AG09309 (cell line): Measurements from ENCODE around the gene LIMS4.
"Not testable (repeated sequence)": the region's sequence is repeated elsewhere in the genome, so short reads cannot be mapped to it uniquely, and the experiment has no call there.

Source experiments
- DNase-seq: peaks from one replicate; pipeline ENCODE4 v3.0.0-alpha.2; 2010; ENCODE audit warnings: low read depth
- H3K4me3 ChIP-seq: 2 replicates; pipeline ENCODE4 v1.5.1; 2011; ENCODE audit warnings: mild to moderate bottlenecking, low read depth, low read length, moderate library complexity; ENCODE audit not compliant: control insufficient read depth

LIMS4 gene

DNA sequence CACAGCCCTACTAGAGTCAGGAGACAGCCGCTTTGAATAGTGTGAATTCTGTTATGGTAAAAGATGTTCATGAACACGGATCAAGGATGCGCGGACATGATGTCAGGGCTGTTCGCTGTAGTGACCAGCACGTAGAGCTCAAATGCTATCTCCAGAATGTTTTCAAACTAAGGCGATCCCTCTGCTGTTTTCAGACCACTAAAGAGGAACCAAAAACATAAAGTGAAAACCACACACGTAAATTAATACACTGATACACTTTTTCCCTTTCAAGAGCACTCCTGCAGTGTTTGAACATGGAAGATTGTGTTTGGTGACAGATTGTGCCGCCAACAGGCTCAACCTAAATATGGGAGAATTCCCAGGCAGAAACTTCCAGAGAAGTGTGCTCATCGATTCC, 73.2 kb downstream of the LIMS4 start:
- DNase-seq, H3K4me3 ChIP-seq: not testable (repeated sequence)

- DNase-seq, H3K4me3 ChIP-seq: not testable (repeated sequence)
Measured at GRCh38 chr2:110395990-110396389, 76.6 kb downstream of the LIMS4 start.
